Fibroblast of lung (primary cell): Measurements from ENCODE around the gene ETNPPL. TPM values are rescaled to one million over a fixed set of nuclear protein-coding genes. Genes with fewer than 3 reads are reported as not detected.

Experiments used
- DNase-seq, 2 donors: peaks; one replicate each; pipeline versions ENCODE4 v3.0.0 to v3.0.0-alpha.2; 2010; ENCODE audit warnings: low read depth in 2 of 2
- H2AFZ ChIP-seq: 2 replicates; pipeline ENCODE4 v1.5.1; 2012; ENCODE audit warnings: low read length, control low read depth, inconsistent platforms
- H3K27ac ChIP-seq: 2 replicates; pipeline ENCODE4 v1.5.1; 2011; ENCODE audit warnings: low read length, control low read depth; ENCODE audit not compliant: insufficient read depth
- H3K27me3 ChIP-seq: 2 replicates; pipeline ENCODE4 v1.5.1; 2011; ENCODE audit warnings: mild to moderate bottlenecking, low read length; ENCODE audit not compliant: control insufficient read depth, insufficient read depth
- H3K36me3 ChIP-seq: 2 replicates; pipeline ENCODE4 v1.5.1; 2011; ENCODE audit warnings: low read length; ENCODE audit not compliant: control insufficient read depth, insufficient read depth
- H3K4me1 ChIP-seq: 2 replicates; pipeline ENCODE4 v1.5.1; 2011; ENCODE audit warnings: low read length; ENCODE audit not compliant: control insufficient read depth, insufficient read depth; ENCODE audit errors: extremely low read depth
- H3K4me2 ChIP-seq: 2 replicates; pipeline ENCODE4 v1.5.1; 2011; ENCODE audit warnings: low read length, control low read depth; ENCODE audit not compliant: insufficient read depth; ENCODE audit errors: extremely low read depth
- H3K4me3 ChIP-seq, 4 experiments: fragments of 200-600 bp in 1 of 4; sonication (generic) in 1 of 4; replicated peaks in 1 of 4; 2 replicates each; pipeline ENCODE4 v1.5.1; 2011 to 2016; ENCODE audit warnings: low read length in 4 of 4, low read depth in 3 of 4, mild to moderate bottlenecking in 3 of 4, control low read depth in 2 of 4, inconsistent platforms in 1 of 4, mixed read lengths in 1 of 4; ENCODE audit not compliant: insufficient read depth in 1 of 4; ENCODE audit errors: control extremely low read depth in 1 of 4
- H3K79me2 ChIP-seq: 2 replicates; pipeline ENCODE4 v1.5.1; 2012; ENCODE audit warnings: mild to moderate bottlenecking, low read length, inconsistent platforms; ENCODE audit not compliant: control insufficient read depth, insufficient read depth
- H3K9ac ChIP-seq: 2 replicates; pipeline ENCODE4 v1.5.1; 2011; ENCODE audit warnings: mild to moderate bottlenecking, low read length, control low read depth; ENCODE audit not compliant: insufficient read depth
- H3K9me3 ChIP-seq: 2 replicates; pipeline ENCODE4 v1.5.1; 2012; ENCODE audit warnings: low read depth, low read length; ENCODE audit not compliant: control insufficient read depth, insufficient read depth
- H4K20me1 ChIP-seq: 2 replicates; pipeline ENCODE4 v1.5.1; 2011; ENCODE audit warnings: low read length; ENCODE audit not compliant: control insufficient read depth, insufficient read depth; ENCODE audit errors: extremely low read depth
- EZH2 ChIP-seq: IDR thresholded peaks from 2 replicates; pipeline ENCODE4 v1.5.1; 2012; ENCODE audit warnings: low read length, control low read depth, mild to moderate bottlenecking; ENCODE audit errors: missing control alignments
- polyA minus RNA-seq: library from RNA; depleted of rRNA, polyadenylated mRNA; stranded (reverse); fragments of >200 nt; gene quantifications from 2 replicates; pipeline ENCODE4 v1.2.3, GENCODE V29; 2011; ENCODE audit warnings: low replicate concordance
- polyA plus RNA-seq, 2 donors: library from polyadenylated mRNA; depleted of rRNA in 1 of 2; stranded (reverse) in 1 of 2; unstranded in 1 of 2; fragments of >200 nt; gene quantifications; 2 replicates each; pipeline ENCODE4 v1.2.1, GENCODE V29; 2011 to 2012; ENCODE audit warnings: missing spikeins in 1 of 2
- total RNA-seq: library from RNA; depleted of rRNA; stranded (reverse); fragments of >200 nt; gene quantifications from 2 replicates; pipeline ENCODE4 v1.2.1, GENCODE V29; 2014
- TF ChIP-seq, protein P1 (sequence below), 2 donors: IDR thresholded peaks in 1 of 2; conservative IDR thresholded peaks in 1 of 2; 1 replicate in 1 of 2; 2 replicates in 1 of 2; pipeline ENCODE4 v1.5.1; 2011 to 2012; ENCODE audit warnings: low read length in 2 of 2, control low read depth in 1 of 2, inconsistent platforms in 1 of 2, low read depth in 1 of 2, mild to moderate bottlenecking in 1 of 2

Gene ETNPPL
- total RNA-seq (not detected in 2 replicates), polyA plus RNA-seq (not detected in 2 replicates), polyA minus RNA-seq (not detected in 2 replicates)
- not detected in 2 replicates for polyA plus RNA-seq (2012)

DNA sequence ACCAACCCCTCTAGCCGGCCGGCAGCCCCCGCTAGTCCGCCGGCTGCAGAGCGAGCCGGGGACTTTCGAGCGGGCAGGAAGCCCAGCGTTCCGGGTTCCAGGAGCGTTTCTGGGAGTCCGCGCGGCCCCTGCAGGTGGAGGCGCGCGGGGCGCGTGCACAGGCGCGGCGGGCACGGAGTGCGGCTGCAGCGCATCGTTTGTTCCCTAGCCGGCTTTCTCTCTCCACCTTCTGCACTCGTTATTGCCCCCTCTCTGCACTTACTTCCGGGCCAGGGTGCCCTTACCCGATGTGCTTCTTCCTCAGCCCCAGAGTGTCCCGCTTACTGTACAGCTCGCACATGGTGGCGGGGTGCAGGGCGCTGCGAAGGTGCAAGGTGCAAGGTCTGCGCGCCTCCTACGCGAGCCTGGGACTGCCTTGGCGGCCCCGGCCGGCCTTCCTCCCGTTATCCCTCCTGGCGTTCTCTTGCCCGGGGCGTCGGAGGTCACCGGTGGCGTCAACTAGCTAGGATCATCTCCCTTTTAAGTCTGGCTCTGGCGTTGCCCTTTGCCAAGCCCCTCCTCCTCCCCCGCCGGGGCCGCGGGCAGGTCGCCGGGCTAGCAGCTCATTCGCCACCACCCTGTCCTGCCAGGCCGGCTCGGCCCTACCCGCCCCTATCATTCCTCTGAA lies at the start of gene ETNPPL:
TSS of gene ETNPPL (minus strand) at position 495 of the 667 bp plus-strand sequence. CDS start at position 340, 155 bp downstream.
- Histone ChIP-seq H3K79me2 (no peaks in the 10 kb centered on the region), H3K9ac (no peak within 1 kb of the TSS), H3K27ac (no peak within 1 kb of the TSS), H3K36me3 (no peaks in the 10 kb centered on the region), H3K27me3 (peaks cover 15% of the 10 kb centered on the region), H2AFZ (peak within 1 kb of the TSS; percentile 67), H3K4me1 (peaks cover 3% of the 10 kb centered on the region), H3K9me3 (no peaks in the 10 kb centered on the region), H4K20me1 (no peaks in the 10 kb centered on the region), H3K4me2 (peak within 1 kb of the TSS; percentile 95), H3K4me3 (peak within 1 kb of the TSS; percentile 40 to 61 (median 51))
- no peak for TF ChIP-seq EZH2
- TF ChIP-seq, protein P1, sequence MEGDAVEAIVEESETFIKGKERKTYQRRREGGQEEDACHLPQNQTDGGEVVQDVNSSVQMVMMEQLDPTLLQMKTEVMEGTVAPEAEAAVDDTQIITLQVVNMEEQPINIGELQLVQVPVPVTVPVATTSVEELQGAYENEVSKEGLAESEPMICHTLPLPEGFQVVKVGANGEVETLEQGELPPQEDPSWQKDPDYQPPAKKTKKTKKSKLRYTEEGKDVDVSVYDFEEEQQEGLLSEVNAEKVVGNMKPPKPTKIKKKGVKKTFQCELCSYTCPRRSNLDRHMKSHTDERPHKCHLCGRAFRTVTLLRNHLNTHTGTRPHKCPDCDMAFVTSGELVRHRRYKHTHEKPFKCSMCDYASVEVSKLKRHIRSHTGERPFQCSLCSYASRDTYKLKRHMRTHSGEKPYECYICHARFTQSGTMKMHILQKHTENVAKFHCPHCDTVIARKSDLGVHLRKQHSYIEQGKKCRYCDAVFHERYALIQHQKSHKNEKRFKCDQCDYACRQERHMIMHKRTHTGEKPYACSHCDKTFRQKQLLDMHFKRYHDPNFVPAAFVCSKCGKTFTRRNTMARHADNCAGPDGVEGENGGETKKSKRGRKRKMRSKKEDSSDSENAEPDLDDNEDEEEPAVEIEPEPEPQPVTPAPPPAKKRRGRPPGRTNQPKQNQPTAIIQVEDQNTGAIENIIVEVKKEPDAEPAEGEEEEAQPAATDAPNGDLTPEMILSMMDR (conservative IDR thresholded peaks at IDR 0.05 in 1 of 2, IDR thresholded peaks at IDR 0.05 in 1 of 2; ENCODE audit: low read depth in 1 of 2, low read length in 2 of 2) = no peak
- peak; percentile 0 to 21 for DNase-seq

DNA sequence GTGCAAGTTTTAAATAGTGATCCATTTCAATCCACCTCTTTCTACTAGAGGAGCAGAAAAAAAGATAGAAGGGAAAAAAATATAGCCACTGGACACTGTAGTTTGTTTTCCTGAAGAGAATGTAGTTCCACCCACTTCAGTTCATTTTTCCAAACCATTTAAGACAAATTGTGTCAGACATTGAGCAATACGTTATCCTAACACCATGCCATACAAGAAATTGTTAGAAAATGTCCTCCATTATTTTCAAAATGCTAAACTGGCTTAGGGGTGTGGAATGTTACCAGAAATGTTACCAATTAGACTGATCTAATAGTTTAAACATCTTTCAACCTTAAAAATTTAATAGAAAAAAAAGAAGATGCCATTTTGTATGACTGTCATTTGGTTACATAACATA lies 48.6 kb upstream of the ETNPPL start:
- Histone ChIP-seq H3K27ac (no peak overlapping the region), H3K9ac (no peak overlapping the region), H3K4me3 (no peak overlapping the region), H3K9me3 (no peaks in the 10 kb centered on the region), H3K79me2 (no peaks in the 10 kb centered on the region), H3K36me3 (no peaks in the 10 kb centered on the region), H3K27me3 (no peaks in the 10 kb centered on the region), H2AFZ (no peak overlapping the region), H4K20me1 (no peaks in the 10 kb centered on the region), H3K4me2 (no peak overlapping the region), H3K4me1 (no peaks in the 10 kb centered on the region)
- TF ChIP-seq EZH2 = no peak
- TF ChIP-seq, protein P1 (conservative IDR thresholded peaks at IDR 0.05 in 1 of 2, IDR thresholded peaks at IDR 0.05 in 1 of 2; ENCODE audit: low read depth in 1 of 2, low read length in 2 of 2) = no peak
- DNase-seq = no peak

DNA sequence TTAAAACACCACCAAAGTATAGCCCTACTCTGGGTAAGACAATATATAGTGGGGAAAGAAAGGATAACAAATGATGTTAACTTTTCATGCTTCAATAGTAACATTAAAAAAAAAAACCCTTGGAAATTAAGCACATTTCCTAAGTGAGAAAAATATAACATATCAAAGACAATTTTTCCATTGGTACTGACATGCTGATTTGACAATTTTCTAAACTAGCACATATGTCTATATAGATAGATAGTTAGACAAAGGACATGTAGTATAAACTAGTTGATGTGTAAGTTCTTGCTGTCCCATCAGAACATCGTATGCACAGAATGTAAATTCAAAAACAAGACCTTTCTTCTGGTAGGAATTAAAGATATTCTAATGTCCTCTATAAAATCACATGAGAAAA lies 47.2 kb upstream of the ETNPPL start:
- no peak for DNase-seq

More for the DNA sequence above, 47.2 kb upstream of the ETNPPL start:
- Histone ChIP-seq H3K4me3 (no peak overlapping the region), H3K4me1 (no peaks in the 10 kb centered on the region), H3K79me2 (no peaks in the 10 kb centered on the region), H2AFZ (no peak overlapping the region), H3K27ac (no peak overlapping the region), H3K27me3 (no peaks in the 10 kb centered on the region), H3K4me2 (no peak overlapping the region), H3K9ac (no peak overlapping the region), H3K9me3 (no peaks in the 10 kb centered on the region), H4K20me1 (no peaks in the 10 kb centered on the region), H3K36me3 (no peaks in the 10 kb centered on the region)
- TF ChIP-seq, protein P1 (conservative IDR thresholded peaks at IDR 0.05 in 1 of 2, IDR thresholded peaks at IDR 0.05 in 1 of 2; ENCODE audit: low read depth in 1 of 2, low read length in 2 of 2) = no peak
- no peak for TF ChIP-seq EZH2
